AG04449 (cell line): ENCODE measurements around the gene FCER2.

Experiments
- CTCF ChIA-PET: fragments of 350-600 bp; formaldehyde crosslinking; extraction: SDS; loops from one replicate; lab custom pipeline; 2021; ENCODE audit warnings: antibody characterized with exemption; lab: Yijun Ruan, JAX
- POLR2A ChIA-PET: fragments of 400-600, 350-600 bp; formaldehyde crosslinking; extraction: SDS; loops from one replicate; lab custom pipeline; 2020; ENCODE audit warnings: antibody characterized with exemption, inconsistent platforms; lab: Yijun Ruan, JAX
- DNase-seq: peaks from one replicate; pipeline ENCODE4 v3.0.0-alpha.2; 2010; ENCODE audit warnings: low read depth, low spot score
- H3K4me3 ChIP-seq: 2 replicates; pipeline ENCODE4 v1.5.1; 2011; ENCODE audit warnings: low read depth, mild to moderate bottlenecking, control low read depth, low read length
- CTCF ChIP-seq: IDR thresholded peaks from one replicate; pipeline ENCODE4 v1.5.1; 2011; ENCODE audit warnings: mild to moderate bottlenecking, moderate library complexity, low read length, control low read depth, inconsistent platforms; ENCODE audit not compliant: insufficient read depth; ENCODE audit errors: missing control alignments

The FCER2 gene

GRCh38 chr19:7734220-7735203, 32.6 kb upstream of the FCER2 start:
- CTCF ChIA-PET: interaction anchor here (0.7 to 1.0 kb wide), 2 partner anchors 53 to 57 kb away, joined by 3 read pairs; partner anchors contain the start of gene TRAPPC5
- TF ChIP-seq CTCF: no peak
- POLR2A ChIA-PET: no interaction called here
- H3K4me3 ChIP-seq: no peak overlapping the region
- DNase-seq: no peak

GRCh38 chr19:7733376-7733775, 31.4 kb upstream of the FCER2 start:
- H3K4me3 ChIP-seq: no peak overlapping the region
- TF ChIP-seq CTCF: no peak
- POLR2A ChIA-PET: no interaction called here
- DNase-seq: no peak
- CTCF ChIA-PET: no interaction called here

GRCh38 chr19:7732045-7732444, 30.1 kb upstream of the FCER2 start, which contains the start of gene CLEC4G:
CLEC4G (minus strand) TSS chr19:7732110; CDS start chr19:7732102, 8 bp downstream.
- DNase-seq: no peak
- no peak for TF ChIP-seq CTCF
- ChIA-PET POLR2A (no interaction called here), CTCF (no interaction called here)
- no peak within 1 kb of the TSS for H3K4me3 ChIP-seq

- TF ChIP-seq CTCF: no peak
- no peak for DNase-seq
- no peak overlapping the region for H3K4me3 ChIP-seq
- ChIA-PET CTCF (no interaction called here), POLR2A (no interaction called here)
These were observed 29.7 kb upstream of the FCER2 start for GRCh38 chr19:7731615-7732014.

DNA sequence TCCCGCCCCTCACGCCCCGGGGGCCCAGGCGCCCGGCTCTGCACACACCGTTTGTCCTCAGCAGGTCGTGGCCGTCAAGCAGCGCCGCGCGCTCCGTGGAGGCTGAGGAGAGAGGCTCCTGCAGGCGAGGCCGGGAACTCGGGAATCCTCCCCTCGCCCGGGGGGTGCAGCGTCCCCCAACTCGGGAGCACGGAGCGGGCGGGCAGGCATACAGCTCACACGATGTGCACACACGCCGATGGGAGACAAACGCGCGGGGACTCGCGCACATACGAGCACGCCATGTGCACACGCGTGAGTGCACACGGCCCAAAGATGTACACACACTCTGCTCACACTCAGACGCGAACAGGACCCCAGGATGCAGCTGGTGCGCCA, 29.3 kb upstream of the FCER2 start:
- H3K4me3 ChIP-seq: no peak overlapping the region
- POLR2A ChIA-PET: no interaction called here
- no peak for DNase-seq
- CTCF ChIA-PET: no interaction called here
- no peak for TF ChIP-seq CTCF
